HG03196 (cell line): ENCODE data around the gene VSNL1.

Source experiments
- ATAC-seq: cut with Tn5 transposase; IDR thresholded peaks from one replicate; pipeline ENCODE4 v1.9.1; 2021; ENCODE audit not compliant: unreplicated experiment

VSNL1 gene

GRCh38 chr2:17610521-17610920 lies 70.0 kb downstream of the VSNL1 start:
- ATAC-seq, result no peak

GRCh38 chr2:17611036-17611435 lies 70.5 kb downstream of the VSNL1 start:
- no peak for ATAC-seq

GRCh38 chr2:17614174-17614930 lies 73.9 kb downstream of the VSNL1 start:
- no peak for ATAC-seq

GRCh38 chr2:17615147-17615546 lies 74.7 kb downstream of the VSNL1 start:
- no peak for ATAC-seq

GRCh38 chr2:17615728-17616351 lies 75.3 kb downstream of the VSNL1 start:
- ATAC-seq, result no peak

- ATAC-seq, result no peak
Measured at GRCh38 chr2:17616405-17616804, 75.9 kb downstream of the VSNL1 start.

- ATAC-seq, result no peak
Measured at GRCh38 chr2:17617516-17617915, 77.0 kb downstream of the VSNL1 start.

GRCh38 chr2:17617955-17618354 lies 77.5 kb downstream of the VSNL1 start:
- ATAC-seq, result no peak

- ATAC-seq, result no peak
Measured at GRCh38 chr2:17620280-17620679, 79.8 kb downstream of the VSNL1 start.

- no peak for ATAC-seq
Measured at GRCh38 chr2:17620841-17621240, 80.3 kb downstream of the VSNL1 start.

GRCh38 chr2:17621781-17622180 lies 81.3 kb downstream of the VSNL1 start:
- no peak for ATAC-seq

- no peak for ATAC-seq
Measured at GRCh38 chr2:17625446-17625845, 85.0 kb downstream of the VSNL1 start.

- no peak for ATAC-seq
Measured at GRCh38 chr2:17626986-17627385, 86.5 kb downstream of the VSNL1 start.

- no peak for ATAC-seq
Measured at GRCh38 chr2:17627434-17627833, 86.9 kb downstream of the VSNL1 start.

- ATAC-seq, result no peak
Measured at GRCh38 chr2:17628349-17629261, 88.1 kb downstream of the VSNL1 start.

GRCh38 chr2:17630089-17630488 lies 89.6 kb downstream of the VSNL1 start:
- no peak for ATAC-seq

GRCh38 chr2:17634997-17635396 lies 94.5 kb downstream of the VSNL1 start:
- ATAC-seq, result no peak

GRCh38 chr2:17636257-17636656 lies 95.8 kb downstream of the VSNL1 start:
- no peak for ATAC-seq

GRCh38 chr2:17637131-17637906 lies 96.8 kb downstream of the VSNL1 start:
- no peak for ATAC-seq

GRCh38 chr2:17638196-17638743 lies 97.8 kb downstream of the VSNL1 start:
- ATAC-seq, result no peak

GRCh38 chr2:17640406-17640805 lies 99.9 kb downstream of the VSNL1 start:
- no peak for ATAC-seq
